HG02623 (cell line): ENCODE data around the gene CACNB1.

Experiments used
- ATAC-seq: cut with Tn5 transposase; IDR thresholded peaks from one replicate; pipeline ENCODE4 v1.9.1; 2021; ENCODE audit warnings: moderate library complexity; ENCODE audit not compliant: unreplicated experiment

CACNB1 gene

GRCh38 chr17:39153599-39154051 lies 43.8 kb downstream of the CACNB1 start:
- ATAC-seq, result peak; percentile 31

GRCh38 chr17:39151943-39152818 lies 45.3 kb downstream of the CACNB1 start:
- ATAC-seq, result no peak

GRCh38 chr17:39151150-39151942 lies 46.1 kb downstream of the CACNB1 start, which contains the start of gene PLXDC1:
TSS of gene PLXDC1 (minus strand) at chr17:39151637. CDS start at chr17:39151437, 200 bp downstream.
- ATAC-seq, result no peak

DNA sequence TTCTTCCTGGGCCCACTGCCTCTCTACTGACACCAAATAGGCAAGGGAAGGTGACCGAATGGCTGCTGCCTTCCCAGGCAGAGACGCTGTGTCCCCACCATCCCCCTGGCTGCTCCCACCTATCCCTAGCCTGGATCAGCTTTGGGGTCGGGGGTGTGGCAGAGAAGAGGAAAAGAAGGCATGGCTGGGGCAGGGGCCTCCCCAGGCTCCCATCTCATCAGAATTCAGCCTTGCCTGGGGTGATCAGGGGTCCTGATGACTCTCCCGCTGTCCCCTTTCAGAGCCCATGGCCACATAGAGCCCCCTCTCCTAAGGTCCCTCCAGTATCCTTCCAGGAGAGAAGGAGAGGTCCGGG lies 46.7 kb downstream of the CACNB1 start:
- no peak for ATAC-seq

DNA sequence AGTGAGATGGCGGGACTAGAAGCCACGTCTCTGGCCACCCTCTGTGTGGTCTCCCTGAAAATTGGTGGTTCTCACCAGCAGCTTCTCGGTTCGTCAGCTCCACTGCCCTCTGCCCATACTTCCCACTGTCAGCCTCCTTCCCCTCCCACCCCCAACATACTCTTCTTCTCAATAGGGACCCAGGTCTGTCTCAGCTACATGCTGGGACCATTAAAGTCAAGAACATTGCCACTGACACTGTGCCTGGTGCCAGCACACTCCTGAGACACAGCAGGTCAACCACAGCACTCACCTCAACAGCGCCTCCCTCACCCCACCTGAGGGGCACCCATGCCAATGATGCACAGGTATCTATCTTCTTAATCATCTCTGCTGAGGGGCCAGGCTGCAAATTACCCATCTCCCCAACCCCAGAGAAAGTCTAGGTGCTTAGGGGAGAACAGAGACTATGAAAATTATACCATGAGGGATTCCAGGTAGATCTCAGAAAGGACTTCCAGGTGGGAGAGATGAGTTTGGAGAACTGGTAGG lies 47.3 kb downstream of the CACNB1 start:
- ATAC-seq, result no peak

DNA sequence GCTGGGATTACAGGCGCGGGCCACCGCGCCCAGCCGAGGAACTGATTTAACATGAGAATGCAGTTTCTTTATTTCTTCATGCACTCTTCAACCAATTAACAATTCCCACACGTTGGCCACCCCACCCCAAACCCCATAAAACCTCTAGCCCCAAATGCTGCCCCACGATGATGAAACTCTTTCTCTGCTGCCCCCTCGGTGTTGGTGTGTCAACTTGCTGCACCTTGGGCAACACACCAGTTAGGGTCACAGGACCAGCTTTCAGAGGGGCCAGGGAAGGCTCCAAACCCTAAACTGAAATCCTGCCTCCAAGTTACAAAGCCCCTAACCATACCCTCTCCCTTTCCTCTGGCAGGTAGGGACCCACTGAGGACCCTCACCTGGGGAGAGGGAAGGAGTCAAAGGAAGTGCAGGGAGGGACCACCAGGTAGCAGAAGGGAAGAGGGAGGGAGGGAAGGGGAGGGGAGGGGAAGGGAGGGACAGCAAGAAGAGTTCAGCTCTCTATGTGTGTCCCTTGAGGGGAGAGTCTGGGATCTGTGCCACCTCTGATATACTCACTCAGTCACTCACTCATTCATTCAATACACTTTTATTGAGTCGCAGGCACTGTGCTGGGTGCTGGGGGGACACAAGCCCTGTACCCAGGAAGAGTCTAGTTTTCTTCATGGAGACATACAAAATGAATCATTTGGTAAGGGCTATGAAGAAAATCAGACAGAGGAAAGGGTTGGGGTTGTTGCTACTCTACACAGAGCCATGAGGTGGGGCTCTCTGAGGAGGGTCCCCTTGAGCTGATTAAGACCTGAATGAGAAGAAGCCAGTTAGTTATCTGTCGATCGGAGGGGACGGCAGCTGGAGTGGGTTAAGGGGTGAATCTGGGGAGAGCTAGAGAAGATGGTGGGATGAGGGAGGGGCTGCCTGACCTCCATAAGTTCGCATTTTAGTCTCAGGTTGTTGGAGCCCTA lies 50.0 kb downstream of the CACNB1 start:
- no peak for ATAC-seq

DNA sequence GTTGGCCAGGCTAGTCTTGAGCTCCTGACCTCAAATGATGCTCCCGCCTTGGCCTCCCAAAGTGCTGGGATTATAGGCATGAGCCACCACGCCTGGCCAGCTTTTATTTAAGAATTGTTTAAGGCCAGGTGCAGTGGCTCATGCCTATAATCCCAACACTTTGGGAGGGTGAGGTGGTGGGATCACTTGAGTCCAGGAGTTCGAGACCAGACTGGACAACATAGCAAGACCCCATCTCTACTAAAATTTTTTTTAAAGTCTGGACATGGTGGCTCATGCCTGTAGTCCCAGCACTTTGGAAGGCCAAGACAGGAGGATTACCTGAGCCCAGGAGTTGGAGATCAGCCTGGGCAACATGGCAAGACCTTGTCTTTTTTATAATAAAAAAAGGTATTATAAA lies 51.2 kb downstream of the CACNB1 start:
- no peak for ATAC-seq

DNA sequence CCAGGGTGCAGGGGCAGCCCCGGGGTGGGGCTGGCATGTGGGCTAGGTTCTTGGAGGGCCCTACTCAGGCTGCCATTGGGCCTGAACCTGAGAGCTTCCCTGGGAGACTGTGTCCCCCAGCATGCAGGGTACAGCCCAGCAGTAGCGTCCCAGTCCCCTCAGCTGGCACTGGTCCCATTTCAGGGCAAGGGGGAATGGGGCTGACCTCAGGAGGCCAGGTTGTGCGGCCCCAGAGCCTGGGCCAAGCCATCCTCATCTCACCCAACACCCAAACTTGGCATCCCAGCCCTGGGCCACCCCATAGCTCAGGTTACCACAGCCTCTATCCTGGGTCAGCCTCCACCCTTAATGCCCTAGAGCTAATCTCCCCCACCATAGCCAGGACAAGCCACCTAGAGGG lies 52.3 kb downstream of the CACNB1 start:
- no peak for ATAC-seq

- ATAC-seq, result no peak
Measured at GRCh38 chr17:39144416-39144840, 53.0 kb downstream of the CACNB1 start.

DNA sequence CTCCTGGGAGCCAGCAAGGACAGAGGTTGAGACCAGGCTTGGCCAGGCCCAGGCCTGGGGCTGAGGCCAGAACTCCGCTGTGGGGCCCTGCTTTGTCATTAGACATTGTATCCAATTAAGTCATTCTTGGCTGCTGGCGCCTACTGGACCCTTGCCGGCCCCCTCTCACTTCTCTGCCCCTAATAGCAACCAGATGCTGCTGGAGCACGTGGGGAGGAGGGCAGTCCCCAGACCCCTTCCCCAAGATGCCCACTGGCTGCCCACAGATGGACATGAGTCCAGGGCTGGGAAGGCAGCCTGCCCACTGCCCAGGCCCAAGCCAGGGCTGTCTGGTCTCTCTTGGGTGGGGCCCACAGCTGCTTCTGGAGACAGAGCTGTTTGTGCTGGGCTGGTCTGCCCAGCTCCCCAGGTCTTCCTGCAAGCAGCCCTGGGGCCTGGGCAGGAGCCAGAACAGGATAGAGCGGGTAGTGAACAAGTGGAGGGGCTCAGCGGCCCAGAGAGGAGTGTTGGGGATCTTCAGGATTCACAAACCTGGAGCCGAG lies 53.8 kb downstream of the CACNB1 start:
- no peak for ATAC-seq

GRCh38 chr17:39141915-39142664 lies 55.4 kb downstream of the CACNB1 start:
- ATAC-seq, result no peak

DNA sequence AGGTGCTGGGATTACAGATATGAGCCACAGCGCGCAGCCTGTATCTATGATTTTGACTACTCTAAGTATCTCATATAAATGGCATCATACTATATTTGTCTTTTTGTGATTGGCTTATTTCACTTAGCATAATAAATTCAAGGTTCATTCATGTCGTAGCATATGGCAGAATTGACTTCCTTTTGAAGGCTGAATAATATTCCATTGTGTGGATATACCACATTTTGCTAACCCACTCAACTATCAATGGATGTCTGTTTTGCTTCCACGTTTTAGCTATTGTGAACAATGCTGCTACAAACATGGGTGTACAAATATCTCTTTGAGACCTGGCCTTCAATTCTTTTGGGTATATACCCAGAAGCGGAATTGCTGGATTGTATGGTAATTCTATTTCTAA lies 56.2 kb downstream of the CACNB1 start:
- no peak for ATAC-seq

- ATAC-seq, result no peak
Measured at GRCh38 chr17:39139561-39139960, 57.9 kb downstream of the CACNB1 start.

GRCh38 chr17:39139161-39139511 lies 58.3 kb downstream of the CACNB1 start:
- ATAC-seq, result no peak

- no peak for ATAC-seq
Measured at GRCh38 chr17:39138431-39139160, 58.9 kb downstream of the CACNB1 start.

DNA sequence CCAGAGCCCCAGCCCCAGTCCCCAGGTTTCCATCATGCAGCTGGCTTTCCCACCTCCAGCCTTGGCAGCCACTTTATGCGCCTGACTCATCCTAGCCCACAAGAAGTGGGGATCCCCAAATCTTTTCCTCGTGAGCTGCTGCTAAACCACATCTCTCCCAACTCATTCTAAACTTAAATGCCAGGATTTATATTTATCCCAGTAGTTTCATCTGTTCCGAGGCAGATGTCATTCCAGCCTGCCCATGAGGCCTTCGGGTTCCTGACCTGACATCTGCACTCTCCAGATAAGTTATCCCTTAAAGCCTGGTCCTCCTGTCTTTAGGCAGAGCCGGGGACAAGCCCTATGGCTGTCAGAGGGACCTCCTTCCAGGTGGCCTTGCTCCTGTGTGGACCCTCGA lies 62.6 kb downstream of the CACNB1 start:
- no peak for ATAC-seq

DNA sequence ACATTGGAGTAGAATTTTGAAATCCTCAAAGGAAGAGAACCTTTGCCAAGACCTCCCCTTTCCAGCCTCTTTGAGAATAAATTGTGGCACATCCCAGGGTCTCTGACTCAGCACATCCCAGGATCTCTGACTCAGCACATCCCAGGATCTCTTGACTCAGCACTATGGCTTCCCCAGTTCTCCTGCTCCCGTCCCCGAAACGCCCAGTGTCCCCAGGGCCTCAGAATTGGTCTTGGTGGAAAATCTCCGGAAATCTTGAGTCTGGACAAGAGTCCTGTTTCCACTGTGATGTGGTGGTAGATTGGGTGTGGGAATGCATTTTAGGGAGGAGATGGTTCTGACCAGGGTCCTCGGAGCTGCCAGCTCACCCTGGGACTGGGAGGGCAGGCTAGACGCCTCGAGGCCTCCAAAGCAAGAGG lies 65.3 kb downstream of the CACNB1 start:
- no peak for ATAC-seq

DNA sequence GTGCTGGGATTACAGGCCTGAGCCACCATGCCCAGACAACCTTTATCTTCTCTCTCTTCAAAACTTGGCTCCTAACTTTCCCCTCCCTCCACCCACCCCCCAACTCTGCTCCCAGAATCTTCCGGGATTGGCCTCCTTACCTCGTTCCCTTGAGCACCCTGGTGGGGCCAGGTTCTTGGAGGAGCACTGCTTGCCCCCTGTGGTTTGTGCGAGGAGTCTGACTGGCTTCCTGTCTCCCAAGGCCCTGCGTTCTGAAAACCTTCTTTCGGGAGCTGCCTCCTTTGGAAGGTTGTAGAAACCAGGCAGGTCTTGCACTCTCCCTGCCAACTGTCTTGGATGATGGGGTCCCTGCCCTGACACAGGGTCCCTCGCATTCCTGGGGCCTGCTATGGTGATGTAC lies 65.9 kb downstream of the CACNB1 start:
- no peak for ATAC-seq

GRCh38 chr17:39130205-39130604 lies 67.3 kb downstream of the CACNB1 start:
- ATAC-seq, result no peak
